Lower lobe of right lung (tissue), 2 donors: ENCODE data around the gene SHOX. TPM values are rescaled to one million over a fixed set of nuclear protein-coding genes. Genes with fewer than 3 reads are reported as not detected.

Experiments
- ATAC-seq, 2 donors: fragments of 200-7000 bp; cut with Tn5 transposase; one replicate each; pipeline ENCODE4 v1.9.1; 2020 to 2022; ENCODE audit warnings: mild to moderate bottlenecking in 2 of 2, moderate library complexity in 2 of 2
- DNase-seq: peaks from one replicate; pipeline ENCODE4 v3.0.0-alpha.2; 2020
- H3K27ac ChIP-seq: fragments of 200-600 bp; one replicate; pipeline ENCODE4 v1.8.0; 2022
- H3K27me3 ChIP-seq: fragments of 200-600 bp; one replicate; pipeline ENCODE4 v1.8.0; 2022; ENCODE audit warnings: low read depth
- H3K36me3 ChIP-seq: fragments of 200-600 bp; one replicate; pipeline ENCODE4 v1.8.0; 2022; ENCODE audit warnings: mild to moderate bottlenecking
- H3K4me1 ChIP-seq: fragments of 200-600 bp; one replicate; pipeline ENCODE4 v1.8.0; 2022
- H3K4me3 ChIP-seq: fragments of 200-600 bp; one replicate; pipeline ENCODE4 v1.8.0; 2022; ENCODE audit warnings: mild to moderate bottlenecking
- H3K9me3 ChIP-seq: fragments of 200-600 bp; one replicate; pipeline ENCODE4 v1.8.0; 2022
- intact Hi-C: fragments of 100-400 bp; cut with DNase I; formaldehyde crosslinking; loops from one replicate; pipeline ENCODE4 v1.11.0; 2022
- total RNA-seq: library from RNA; stranded (reverse); fragmentation: NEBNext Ultra II Directional; extraction: Animal tissue kit (Norgen Biotek cat#: 25700); gene quantifications from one replicate; pipeline ENCODE4 v1.2.1, GENCODE V29; 2021
- TF ChIP-seq, protein P1 (sequence below): fragments of 200-600 bp; IDR thresholded peaks from one replicate; pipeline ENCODE4 v1.8.0; 2022; ENCODE audit warnings: antibody characterized with exemption, mild to moderate bottlenecking
- donor health status: DM: no; HTN: yes; CAD: no; lungs with severe emphysema.

The SHOX gene
- total RNA-seq, 1 donor from 2014 or later, result not detected

DNA sequence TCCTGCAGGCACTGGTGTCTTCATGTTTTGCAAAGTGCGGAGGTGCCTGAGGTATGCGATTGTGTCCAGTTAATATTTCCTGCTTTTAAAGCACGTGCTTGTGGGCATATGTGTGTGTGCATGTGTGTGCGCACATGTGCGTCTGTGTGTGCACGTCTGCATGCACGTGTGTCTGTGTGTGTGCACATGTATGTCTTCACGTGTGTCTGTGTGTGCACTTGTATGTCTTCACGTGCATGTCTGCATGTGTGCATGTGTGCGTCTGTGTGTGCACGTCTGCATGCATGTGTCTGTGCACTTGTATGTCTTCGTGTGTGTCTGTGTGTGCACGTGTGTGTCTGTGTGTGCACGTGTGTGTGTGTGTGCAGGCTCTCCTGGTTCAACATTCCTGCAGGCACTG is 49.5 kb downstream of the SHOX start:
- no peaks in the 10 kb centered on the region for H3K27me3 ChIP-seq
- intact Hi-C loops, result no loop called here
- H3K4me1 ChIP-seq, result no peaks in the 10 kb centered on the region
- H3K27ac ChIP-seq, result no peak overlapping the region
- H3K9me3 ChIP-seq, result no peaks in the 10 kb centered on the region
- TF ChIP-seq, protein P1, sequence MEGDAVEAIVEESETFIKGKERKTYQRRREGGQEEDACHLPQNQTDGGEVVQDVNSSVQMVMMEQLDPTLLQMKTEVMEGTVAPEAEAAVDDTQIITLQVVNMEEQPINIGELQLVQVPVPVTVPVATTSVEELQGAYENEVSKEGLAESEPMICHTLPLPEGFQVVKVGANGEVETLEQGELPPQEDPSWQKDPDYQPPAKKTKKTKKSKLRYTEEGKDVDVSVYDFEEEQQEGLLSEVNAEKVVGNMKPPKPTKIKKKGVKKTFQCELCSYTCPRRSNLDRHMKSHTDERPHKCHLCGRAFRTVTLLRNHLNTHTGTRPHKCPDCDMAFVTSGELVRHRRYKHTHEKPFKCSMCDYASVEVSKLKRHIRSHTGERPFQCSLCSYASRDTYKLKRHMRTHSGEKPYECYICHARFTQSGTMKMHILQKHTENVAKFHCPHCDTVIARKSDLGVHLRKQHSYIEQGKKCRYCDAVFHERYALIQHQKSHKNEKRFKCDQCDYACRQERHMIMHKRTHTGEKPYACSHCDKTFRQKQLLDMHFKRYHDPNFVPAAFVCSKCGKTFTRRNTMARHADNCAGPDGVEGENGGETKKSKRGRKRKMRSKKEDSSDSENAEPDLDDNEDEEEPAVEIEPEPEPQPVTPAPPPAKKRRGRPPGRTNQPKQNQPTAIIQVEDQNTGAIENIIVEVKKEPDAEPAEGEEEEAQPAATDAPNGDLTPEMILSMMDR, result no peak
- DNase-seq (no peak), ATAC-seq (no peak)
- H3K36me3 ChIP-seq, result no peaks in the 10 kb centered on the region
- no peak overlapping the region for H3K4me3 ChIP-seq

DNA sequence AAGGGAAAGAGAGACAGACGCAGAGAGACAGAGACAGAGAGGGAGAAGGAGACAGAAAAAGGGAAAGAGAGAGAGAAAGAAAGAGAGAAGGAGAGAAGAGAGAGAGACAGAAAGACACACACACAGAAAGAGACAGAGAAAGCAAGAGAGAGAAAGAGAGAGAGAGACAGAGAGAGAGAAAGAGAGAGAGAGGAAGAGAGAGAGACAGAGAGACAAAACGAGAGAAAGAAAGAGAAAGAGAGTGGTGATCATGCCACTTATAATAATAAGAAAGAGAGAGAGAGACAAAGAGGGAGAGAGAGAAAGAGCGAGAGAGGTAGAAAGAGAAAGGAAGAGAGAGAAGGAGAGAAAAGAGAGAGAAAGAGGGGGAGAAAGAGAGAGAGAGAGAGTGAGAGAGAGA is 51.4 kb downstream of the SHOX start:
- TF ChIP-seq, protein P1, result no peak
- Histone ChIP-seq H3K27ac (no peak overlapping the region), H3K36me3 (no peaks in the 10 kb centered on the region), H3K9me3 (no peaks in the 10 kb centered on the region), H3K27me3 (no peaks in the 10 kb centered on the region), H3K4me3 (no peak overlapping the region), H3K4me1 (no peaks in the 10 kb centered on the region)
- intact Hi-C loops, result no loop called here
- no peak for ATAC-seq
- no peak for DNase-seq

DNA sequence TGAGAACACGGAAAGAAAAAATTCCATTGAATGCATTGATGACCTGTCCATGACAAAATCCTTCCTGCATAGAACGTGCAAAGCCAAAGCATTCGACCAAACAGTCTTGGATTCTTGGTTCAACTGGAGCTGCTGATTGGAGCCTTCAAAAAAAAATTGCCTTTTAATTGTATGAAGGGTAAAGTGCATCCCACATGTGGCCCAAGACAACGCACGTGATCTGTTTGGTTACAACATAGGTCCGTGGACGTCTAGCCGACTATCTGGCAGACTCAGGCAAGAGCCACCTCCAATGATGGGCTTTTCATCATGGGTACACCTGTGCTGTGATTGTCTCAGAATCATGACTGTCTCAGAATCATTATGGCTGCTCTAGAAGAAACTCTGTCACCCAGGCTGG is 52.3 kb downstream of the SHOX start:
- no peaks in the 10 kb centered on the region for H3K27me3 ChIP-seq
- H3K27ac ChIP-seq, result no peak overlapping the region
- no peaks in the 10 kb centered on the region for H3K4me1 ChIP-seq
- intact Hi-C loops, result no loop called here
- TF ChIP-seq, protein P1, result no peak
- no peaks in the 10 kb centered on the region for H3K36me3 ChIP-seq
- no peak overlapping the region for H3K4me3 ChIP-seq
- H3K9me3 ChIP-seq, result no peaks in the 10 kb centered on the region
- DNase-seq (no peak), ATAC-seq (no peak)

DNA sequence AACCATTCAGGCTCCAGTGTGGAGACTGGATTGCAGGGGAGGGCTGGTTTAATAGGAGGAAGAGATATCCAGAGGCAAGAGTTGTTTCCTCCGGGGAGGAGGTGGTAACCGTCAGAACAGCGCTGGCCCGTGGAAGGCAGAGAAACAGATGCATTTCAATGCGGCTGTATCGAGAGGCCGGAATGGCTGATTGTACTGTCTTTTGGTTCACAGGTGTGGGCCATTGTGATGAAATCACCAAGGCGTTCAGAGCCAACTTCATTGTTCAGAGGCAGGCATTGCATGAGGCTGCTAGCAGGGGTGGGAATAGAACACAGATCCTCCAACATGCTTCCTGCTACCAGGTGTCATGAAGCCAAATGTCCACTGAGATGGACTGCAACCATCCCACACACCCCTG is 53.0 kb downstream of the SHOX start:
- TF ChIP-seq, protein P1, result no peak
- Histone ChIP-seq H3K9me3 (no peaks in the 10 kb centered on the region), H3K27ac (no peak overlapping the region), H3K4me1 (no peaks in the 10 kb centered on the region), H3K36me3 (no peaks in the 10 kb centered on the region), H3K27me3 (no peaks in the 10 kb centered on the region), H3K4me3 (no peak overlapping the region)
- ATAC-seq, result no peak
- intact Hi-C loops, result no loop called here
- no peak for DNase-seq

DNA sequence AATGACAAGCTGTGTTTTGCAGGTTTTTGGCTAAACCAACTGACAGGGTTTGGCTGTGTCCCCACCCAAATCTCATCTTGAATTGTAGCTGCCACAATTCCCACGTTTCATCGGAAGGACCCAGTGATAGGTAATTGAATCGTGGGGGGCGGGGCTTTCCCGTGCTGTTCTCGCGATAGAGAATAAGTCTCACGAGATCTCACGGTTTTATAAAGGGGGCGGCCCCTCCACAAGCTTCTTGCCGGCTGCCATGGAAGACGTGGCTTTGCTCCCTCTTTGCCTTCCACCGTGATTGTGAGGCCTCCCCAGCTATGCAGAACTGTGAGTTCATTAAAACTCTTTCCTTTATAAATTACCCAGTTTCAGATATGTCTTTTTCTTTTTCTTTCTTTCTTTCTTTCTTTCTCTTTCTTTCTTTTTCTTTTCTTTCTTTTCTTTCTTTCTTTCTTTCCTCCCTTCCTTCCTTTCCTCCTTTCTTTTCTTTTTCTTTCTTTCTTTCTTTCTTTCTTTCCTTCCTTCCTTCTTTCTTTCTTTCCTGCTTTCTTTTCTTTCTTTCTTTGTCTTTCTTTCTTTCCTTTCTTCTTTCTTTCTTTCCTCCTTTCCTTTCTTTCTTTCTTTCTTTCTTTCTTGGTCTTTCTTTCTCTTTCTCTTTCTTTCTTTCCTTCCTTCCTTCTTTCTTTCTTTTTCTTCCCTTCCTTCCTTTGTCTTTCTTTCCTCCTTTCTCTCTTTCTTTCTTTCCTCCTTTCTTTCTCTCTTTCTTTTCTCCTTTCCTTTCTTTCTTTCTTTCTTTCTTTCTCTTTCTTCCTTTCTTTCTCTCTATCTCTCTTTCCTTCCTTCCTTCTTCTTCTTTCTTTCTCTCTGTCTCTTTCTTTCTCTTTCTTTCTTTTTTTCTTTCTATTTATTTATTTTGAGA is 54.8 kb downstream of the SHOX start:
- ATAC-seq, result no peak
- intact Hi-C loops, result no loop called here
- no peak overlapping the region for H3K27ac ChIP-seq
- no peaks in the 10 kb centered on the region for H3K36me3 ChIP-seq
- TF ChIP-seq, protein P1, result no peak
- H3K4me3 ChIP-seq, result no peak overlapping the region
- H3K4me1 ChIP-seq, result no peaks in the 10 kb centered on the region
- no peaks in the 10 kb centered on the region for H3K27me3 ChIP-seq
- no peak for DNase-seq
- no peaks in the 10 kb centered on the region for H3K9me3 ChIP-seq
